ENCODE data around the gene MTERF2.

GRCh38 chr12:107032266-107032665 is 45.3 kb upstream of the MTERF2 start:
- no peak for TF ChIP-seq CTCF (IDR thresholded peaks at IDR 0.05; ENCODE audit: poor library complexity)
- TF ChIP-seq EZH2 (IDR thresholded peaks at IDR 0.05; ENCODE audit: borderline replicate concordance), result no peak
